Lower leg skin (tissue), 4 donors: ENCODE measurements around the gene CCDC74A. TPM values are rescaled to one million over a fixed set of nuclear protein-coding genes. Genes with fewer than 3 reads are reported as not detected.
"Not testable (repeated sequence)": the region's sequence is repeated elsewhere in the genome, so short reads cannot be mapped to it uniquely, and the experiment has no call there.

Source experiments
- DNase-seq, 2 donors: peaks; one replicate each; pipeline ENCODE4 v3.0.0-alpha.2; 2019; ENCODE audit warnings: low spot score in 2 of 2
- H3K4me3 ChIP-seq: fragments of 200-600 bp; sonication (generic); 2 replicates; pipeline ENCODE4 v1.5.1; 2017; ENCODE audit warnings: mild to moderate bottlenecking, low read depth; ENCODE audit not compliant: poor library complexity, severe bottlenecking
- CTCF ChIP-seq, 3 donors: fragments of 450-650 bp; IDR thresholded peaks; one replicate each; pipeline ENCODE4 v1.5.1; 2016; ENCODE audit warnings: antibody characterized with exemption in 3 of 3, mild to moderate bottlenecking in 3 of 3, moderate library complexity in 2 of 3
- POLR2A ChIP-seq, 2 donors: fragments of 450-650 bp; IDR thresholded peaks; one replicate each; pipeline ENCODE4 v1.6.1; 2016 to 2017; ENCODE audit warnings: antibody characterized with exemption in 2 of 2, mild to moderate bottlenecking in 1 of 2, moderate library complexity in 1 of 2
- WGBS, 2 donors: methylation state at CpG; one replicate each; pipeline ENCODE4 v1.1.5; 2018; 5-methylcytosine and 5-hydroxymethylcytosine counted together
- intact Hi-C: fragments of 100-400 bp; cut with DNase I; formaldehyde crosslinking; loops from one replicate; pipeline ENCODE4 v1.15.0; 2023; ENCODE audit warnings: low total_unique reads
- total RNA-seq, 4 donors: library from RNA; depleted of rRNA; stranded (reverse); fragments of >200 nt; gene quantifications; one replicate each; pipeline ENCODE4 v1.1.0, GENCODE V29; 2016

Gene CCDC74A
- total RNA-seq, 4 donors from 2014 or later: 5.9 to 15.4 (median 8.5) TPM

- TF ChIP-seq POLR2A (IDR thresholded peaks at IDR 0.05) (no peak), CTCF (IDR thresholded peaks at IDR 0.05) (no peak)
- no peak overlapping the region for H3K4me3 ChIP-seq
- WGBS, 2 donors: 90 to 91% methylated on average over 24 of the region's 24 CpGs
- no peak for DNase-seq
- intact Hi-C loops: no loop called here
Measured at GRCh38 chr2:131542438-131543384, 15.0 kb downstream of the CCDC74A start.

GRCh38 chr2:131543385-131543891 lies 15.8 kb downstream of the CCDC74A start:
- H3K4me3 ChIP-seq: no peak overlapping the region
- TF ChIP-seq CTCF (IDR thresholded peaks at IDR 0.05): no peak
- TF ChIP-seq POLR2A (IDR thresholded peaks at IDR 0.05): no peak
- WGBS, 2 donors: 92 to 95% methylated on average over 21 to 22 of the region's 22 CpGs
- intact Hi-C loops: no loop called here
- DNase-seq: no peak

DNA sequence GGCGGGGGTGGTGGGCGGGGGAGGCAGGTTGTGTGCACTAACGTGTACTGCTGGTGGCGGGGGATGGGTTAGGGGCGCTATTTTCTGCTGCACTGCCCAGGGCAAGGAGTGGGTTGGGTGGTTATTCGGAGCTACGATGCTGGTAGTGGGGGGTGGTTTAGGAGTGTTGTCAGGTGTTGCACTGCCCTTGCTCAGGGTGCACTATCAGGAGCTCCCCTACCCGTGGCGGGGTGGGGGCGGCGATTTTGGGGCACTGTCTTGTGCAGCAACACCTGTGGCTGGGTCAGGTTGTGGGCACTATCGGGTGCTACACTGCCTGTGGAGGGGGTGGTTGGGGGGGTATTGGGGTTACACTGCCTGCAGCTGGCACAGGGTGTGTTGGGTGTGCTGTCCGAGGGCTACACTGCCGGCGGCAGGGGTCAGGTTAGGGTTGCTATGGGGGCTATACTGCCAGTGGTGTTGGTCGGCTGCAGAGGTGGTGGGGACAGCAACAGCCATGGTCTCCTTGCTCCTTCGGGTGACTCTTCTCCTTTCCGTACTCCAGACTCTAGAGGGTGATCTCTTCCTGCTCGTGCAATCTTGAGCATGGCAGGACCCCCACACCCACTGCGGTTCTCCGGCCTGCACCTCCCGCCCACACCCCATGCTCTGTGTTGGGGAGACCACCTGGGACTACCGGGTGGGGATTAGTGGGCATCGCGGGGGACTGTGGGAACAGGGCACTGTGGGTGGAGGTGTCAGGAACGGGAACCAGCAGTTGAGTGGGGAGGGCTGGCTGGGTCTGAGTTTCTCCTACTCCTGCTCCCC lies 16.5 kb downstream of the CCDC74A start:
- intact Hi-C loops, H3K4me3 ChIP-seq, DNase-seq: not testable (repeated sequence)
- WGBS, 2 donors: 87 to 88% methylated on average over 20 to 23 of the region's 26 CpGs

- DNase-seq, intact Hi-C loops, H3K4me3 ChIP-seq: not testable (repeated sequence)
- 73 to 78% methylated on average over 3 to 4 of the region's 7 CpGs for WGBS, 2 donors
Measured at GRCh38 chr2:131544813-131545165, 17.1 kb downstream of the CCDC74A start.

GRCh38 chr2:131552871-131553270 lies 25.2 kb downstream of the CCDC74A start:
- intact Hi-C loops: no loop called here
- 68 to 89% methylated on average over 11 of the region's 11 CpGs for WGBS, 2 donors

GRCh38 chr2:131556998-131557397 lies 29.3 kb downstream of the CCDC74A start:
- DNase-seq: no peak
- intact Hi-C loops: no loop called here
- no peak overlapping the region for H3K4me3 ChIP-seq
- 88 to 89% methylated on average over 7 of the region's 7 CpGs for WGBS, 2 donors
- TF ChIP-seq CTCF (IDR thresholded peaks at IDR 0.05) (no peak), POLR2A (IDR thresholded peaks at IDR 0.05) (no peak)

More at GRCh38 chr2:131552871-131553270, 25.2 kb downstream of the CCDC74A start:
- no peak overlapping the region for H3K4me3 ChIP-seq
- TF ChIP-seq POLR2A (IDR thresholded peaks at IDR 0.05) (no peak), CTCF (IDR thresholded peaks at IDR 0.05) (no peak)
- no peak for DNase-seq
